WTC11 (cell line): ENCODE measurements around the gene GATAD2A.
"Not testable (repeated sequence)": the region's sequence is repeated elsewhere in the genome, so short reads cannot be mapped to it uniquely, and the experiment has no call there.

ENCODE experiments used
- GTF2I ChIP-seq: fragments of 250-450 bp; sonication (Bioruptor Pico); conservative IDR thresholded peaks from 2 replicates; pipeline ENCODE4 v1.4.0; 2021; ENCODE audit warnings: mild to moderate bottlenecking
- JUN ChIP-seq: sonication (generic); formaldehyde crosslinking; IDR thresholded peaks from 2 replicates; pipeline ENCODE4 v1.8.0; 2023; ENCODE audit warnings: mild to moderate bottlenecking, missing genetic modification reagents
- NFE2L1 ChIP-seq: sonication (generic); formaldehyde crosslinking; IDR thresholded peaks from 2 replicates; pipeline ENCODE4 v1.8.1; 2023; ENCODE audit warnings: missing genetic modification reagents
- NR1H2 ChIP-seq: sonication (generic); formaldehyde crosslinking; IDR thresholded peaks from 2 replicates; pipeline ENCODE4 v1.9.0; 2021; ENCODE audit warnings: mild to moderate bottlenecking, moderate library complexity, missing genetic modification reagents
- NR2C2 ChIP-seq: sonication (generic); formaldehyde crosslinking; IDR thresholded peaks from 2 replicates; pipeline ENCODE4 v1.8.0; 2022; ENCODE audit warnings: mild to moderate bottlenecking, missing genetic modification reagents
- OVOL2 ChIP-seq: fragments of 250-450 bp; sonication (Bioruptor Pico); IDR thresholded peaks from 2 replicates; pipeline ENCODE4 v1.9.0; 2021; ENCODE audit warnings: mild to moderate bottlenecking, borderline replicate concordance
- TF ChIP-seq, protein P1 (sequence below): sonication (generic); formaldehyde crosslinking; IDR thresholded peaks from 2 replicates; pipeline ENCODE4 v1.8.1; 2022; ENCODE audit warnings: mild to moderate bottlenecking, moderate library complexity, missing genetic modification reagents
- TF ChIP-seq, protein P2 (sequence below): fragments of 200-600 bp; IDR thresholded peaks from 2 replicates; pipeline ENCODE4 v1.8.0; 2022; ENCODE audit warnings: antibody characterized with exemption
- TF ChIP-seq, protein P3 (sequence below): sonication (generic); formaldehyde crosslinking; IDR thresholded peaks from 2 replicates; pipeline ENCODE4 v1.8.1; 2022; ENCODE audit warnings: mild to moderate bottlenecking, missing genetic modification reagents, moderate library complexity, borderline replicate concordance
- TF ChIP-seq, protein P4 (sequence below): sonication (generic); formaldehyde crosslinking; IDR thresholded peaks from 2 replicates; pipeline ENCODE4 v1.8.0; 2022; ENCODE audit warnings: missing genetic modification reagents

DNA sequence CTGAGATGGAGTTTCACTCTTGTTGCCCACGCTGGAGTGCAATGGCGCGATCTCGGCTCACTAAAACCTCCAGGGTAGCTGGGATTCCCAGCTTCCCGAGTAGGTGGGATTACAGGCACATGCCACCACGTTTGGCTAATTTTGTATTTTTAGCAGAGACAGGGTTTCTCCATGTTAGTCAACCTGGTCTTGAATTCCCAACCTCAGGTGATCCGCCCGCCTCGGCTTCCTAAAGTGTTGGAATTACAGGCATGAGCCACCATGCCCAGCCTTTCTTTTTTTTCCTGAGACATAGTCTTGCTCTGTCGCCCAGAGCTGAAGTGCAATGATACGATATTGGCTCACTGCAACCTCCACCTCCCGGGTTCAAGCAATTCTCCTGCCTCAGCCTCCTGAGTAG lies 25.2 kb upstream of the GATAD2A start:
- TF ChIP-seq, protein P1, sequence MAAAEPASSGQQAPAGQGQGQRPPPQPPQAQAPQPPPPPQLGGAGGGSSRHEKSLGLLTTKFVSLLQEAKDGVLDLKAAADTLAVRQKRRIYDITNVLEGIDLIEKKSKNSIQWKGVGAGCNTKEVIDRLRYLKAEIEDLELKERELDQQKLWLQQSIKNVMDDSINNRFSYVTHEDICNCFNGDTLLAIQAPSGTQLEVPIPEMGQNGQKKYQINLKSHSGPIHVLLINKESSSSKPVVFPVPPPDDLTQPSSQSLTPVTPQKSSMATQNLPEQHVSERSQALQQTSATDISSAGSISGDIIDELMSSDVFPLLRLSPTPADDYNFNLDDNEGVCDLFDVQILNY (CRISPR knock-in tag): not testable (repeated sequence)
- TF ChIP-seq, protein P2, sequence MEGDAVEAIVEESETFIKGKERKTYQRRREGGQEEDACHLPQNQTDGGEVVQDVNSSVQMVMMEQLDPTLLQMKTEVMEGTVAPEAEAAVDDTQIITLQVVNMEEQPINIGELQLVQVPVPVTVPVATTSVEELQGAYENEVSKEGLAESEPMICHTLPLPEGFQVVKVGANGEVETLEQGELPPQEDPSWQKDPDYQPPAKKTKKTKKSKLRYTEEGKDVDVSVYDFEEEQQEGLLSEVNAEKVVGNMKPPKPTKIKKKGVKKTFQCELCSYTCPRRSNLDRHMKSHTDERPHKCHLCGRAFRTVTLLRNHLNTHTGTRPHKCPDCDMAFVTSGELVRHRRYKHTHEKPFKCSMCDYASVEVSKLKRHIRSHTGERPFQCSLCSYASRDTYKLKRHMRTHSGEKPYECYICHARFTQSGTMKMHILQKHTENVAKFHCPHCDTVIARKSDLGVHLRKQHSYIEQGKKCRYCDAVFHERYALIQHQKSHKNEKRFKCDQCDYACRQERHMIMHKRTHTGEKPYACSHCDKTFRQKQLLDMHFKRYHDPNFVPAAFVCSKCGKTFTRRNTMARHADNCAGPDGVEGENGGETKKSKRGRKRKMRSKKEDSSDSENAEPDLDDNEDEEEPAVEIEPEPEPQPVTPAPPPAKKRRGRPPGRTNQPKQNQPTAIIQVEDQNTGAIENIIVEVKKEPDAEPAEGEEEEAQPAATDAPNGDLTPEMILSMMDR: not testable (repeated sequence)
- not testable (repeated sequence) for TF ChIP-seq NFE2L1 (CRISPR knock-in tag); NR2C2 (CRISPR knock-in tag); OVOL2; JUN (CRISPR knock-in tag); NR1H2 (CRISPR knock-in tag); GTF2I (CRISPR knock-in tag)
- TF ChIP-seq, protein P3, sequence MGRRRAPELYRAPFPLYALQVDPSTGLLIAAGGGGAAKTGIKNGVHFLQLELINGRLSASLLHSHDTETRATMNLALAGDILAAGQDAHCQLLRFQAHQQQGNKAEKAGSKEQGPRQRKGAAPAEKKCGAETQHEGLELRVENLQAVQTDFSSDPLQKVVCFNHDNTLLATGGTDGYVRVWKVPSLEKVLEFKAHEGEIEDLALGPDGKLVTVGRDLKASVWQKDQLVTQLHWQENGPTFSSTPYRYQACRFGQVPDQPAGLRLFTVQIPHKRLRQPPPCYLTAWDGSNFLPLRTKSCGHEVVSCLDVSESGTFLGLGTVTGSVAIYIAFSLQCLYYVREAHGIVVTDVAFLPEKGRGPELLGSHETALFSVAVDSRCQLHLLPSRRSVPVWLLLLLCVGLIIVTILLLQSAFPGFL (CRISPR knock-in tag): not testable (repeated sequence)
- TF ChIP-seq, protein P4, sequence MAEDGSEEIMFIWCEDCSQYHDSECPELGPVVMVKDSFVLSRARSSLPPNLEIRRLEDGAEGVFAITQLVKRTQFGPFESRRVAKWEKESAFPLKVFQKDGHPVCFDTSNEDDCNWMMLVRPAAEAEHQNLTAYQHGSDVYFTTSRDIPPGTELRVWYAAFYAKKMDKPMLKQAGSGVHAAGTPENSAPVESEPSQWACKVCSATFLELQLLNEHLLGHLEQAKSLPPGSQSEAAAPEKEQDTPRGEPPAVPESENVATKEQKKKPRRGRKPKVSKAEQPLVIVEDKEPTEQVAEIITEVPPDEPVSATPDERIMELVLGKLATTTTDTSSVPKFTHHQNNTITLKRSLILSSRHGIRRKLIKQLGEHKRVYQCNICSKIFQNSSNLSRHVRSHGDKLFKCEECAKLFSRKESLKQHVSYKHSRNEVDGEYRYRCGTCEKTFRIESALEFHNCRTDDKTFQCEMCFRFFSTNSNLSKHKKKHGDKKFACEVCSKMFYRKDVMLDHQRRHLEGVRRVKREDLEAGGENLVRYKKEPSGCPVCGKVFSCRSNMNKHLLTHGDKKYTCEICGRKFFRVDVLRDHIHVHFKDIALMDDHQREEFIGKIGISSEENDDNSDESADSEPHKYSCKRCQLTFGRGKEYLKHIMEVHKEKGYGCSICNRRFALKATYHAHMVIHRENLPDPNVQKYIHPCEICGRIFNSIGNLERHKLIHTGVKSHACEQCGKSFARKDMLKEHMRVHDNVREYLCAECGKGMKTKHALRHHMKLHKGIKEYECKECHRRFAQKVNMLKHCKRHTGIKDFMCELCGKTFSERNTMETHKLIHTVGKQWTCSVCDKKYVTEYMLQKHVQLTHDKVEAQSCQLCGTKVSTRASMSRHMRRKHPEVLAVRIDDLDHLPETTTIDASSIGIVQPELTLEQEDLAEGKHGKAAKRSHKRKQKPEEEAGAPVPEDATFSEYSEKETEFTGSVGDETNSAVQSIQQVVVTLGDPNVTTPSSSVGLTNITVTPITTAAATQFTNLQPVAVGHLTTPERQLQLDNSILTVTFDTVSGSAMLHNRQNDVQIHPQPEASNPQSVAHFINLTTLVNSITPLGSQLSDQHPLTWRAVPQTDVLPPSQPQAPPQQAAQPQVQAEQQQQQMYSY: not testable (repeated sequence)
